PC-9 (cell line): Measurements from ENCODE around the gene PIEZO2. TPM values are rescaled to one million over a fixed set of nuclear protein-coding genes. Genes with fewer than 3 reads are reported as not detected.

Experiments
- BruUV-seq: library from RNA; stranded (reverse); fragments of 400-500 nt; replicated peaks from 2 replicates; lab custom pipeline; 2021; lab: Mats Ljungman, UMichigan
- CTCF ChIA-PET: fragments of 300-600 bp; sonication (Branson Sonifier 250); formaldehyde crosslinking; loops from one replicate; lab custom pipeline; 2022; ENCODE audit warnings: antibody characterized with exemption; lab: Charles Lee
- POLR2A ChIA-PET: fragments of 300-600 bp; sonication (Branson Sonifier 250); formaldehyde crosslinking; loops from one replicate; lab custom pipeline; 2022; ENCODE audit warnings: antibody characterized with exemption; ENCODE audit not compliant: unreplicated experiment; lab: Charles Lee
- DNase-seq, 2 experiments: peaks; one replicate each; pipeline versions ENCODE4 v3.0.0 to v3.0.0-alpha.2; 2015 to 2022; ENCODE audit warnings: mixed read lengths in 1 of 2
- H2AFZ ChIP-seq: fragments of 200-600 bp; sonication (generic); 2 replicates; pipeline ENCODE4 v1.8.1; 2017; ENCODE audit warnings: antibody characterized with exemption
- H3F3A ChIP-seq: fragments of 200-600 bp; sonication (generic); 2 replicates; pipeline ENCODE4 v1.8.1; 2017; ENCODE audit warnings: antibody characterized with exemption, mild to moderate bottlenecking, low read depth; ENCODE audit not compliant: insufficient read depth
- H3K27ac ChIP-seq: fragments of 200-600 bp; sonication (generic); 2 replicates; pipeline ENCODE4 v1.6.1; 2016; ENCODE audit warnings: mixed run types
- H3K27me3 ChIP-seq: fragments of 200-600 bp; sonication (generic); 2 replicates; pipeline ENCODE4 v1.6.1; 2016; ENCODE audit warnings: low read depth, mixed run types; ENCODE audit not compliant: insufficient read depth
- H3K36me3 ChIP-seq: fragments of 200-600 bp; sonication (generic); 2 replicates; pipeline ENCODE4 v1.6.1; 2016; ENCODE audit warnings: low read depth, mixed run types
- H3K4me1 ChIP-seq: fragments of 200-600 bp; sonication (generic); replicated peaks from 2 replicates; pipeline ENCODE4 v1.6.1; 2016; ENCODE audit warnings: mixed run types; ENCODE audit not compliant: insufficient read depth
- H3K4me2 ChIP-seq: fragments of 200-600 bp; sonication (generic); 2 replicates; pipeline ENCODE4 v1.6.1; 2017; ENCODE audit warnings: mixed run types
- H3K4me3 ChIP-seq: fragments of 200-600 bp; sonication (generic); 2 replicates; pipeline ENCODE4 v1.6.1; 2016; ENCODE audit warnings: mixed run types
- H3K79me2 ChIP-seq: fragments of 200-600 bp; sonication (generic); 2 replicates; pipeline ENCODE4 v1.6.1; 2017; ENCODE audit warnings: low read depth, mixed run types
- H3K9me2 ChIP-seq: fragments of 200-600 bp; sonication (generic); 2 replicates; pipeline ENCODE4 v1.8.1; 2017; ENCODE audit warnings: mild to moderate bottlenecking; ENCODE audit not compliant: insufficient read depth
- H3K9me3 ChIP-seq: fragments of 200-600 bp; sonication (generic); 2 replicates; pipeline ENCODE4 v1.8.1; 2016; ENCODE audit warnings: low read depth; ENCODE audit not compliant: insufficient read depth
- H4K20me1 ChIP-seq: fragments of 200-600 bp; sonication (generic); 2 replicates; pipeline ENCODE4 v1.8.1; 2017; ENCODE audit not compliant: insufficient read depth
- CTCF ChIP-seq: fragments of 200-600 bp; sonication (generic); conservative IDR thresholded peaks from 2 replicates; pipeline ENCODE4 v1.6.1; 2017; ENCODE audit warnings: mixed run types, antibody characterized with exemption, mild to moderate bottlenecking, moderate library complexity
- EZH2 ChIP-seq: fragments of 200-600 bp; sonication (generic); IDR thresholded peaks from 2 replicates; pipeline ENCODE4 v1.8.0; 2017; ENCODE audit warnings: antibody characterized with exemption, low read depth
- intact Hi-C: fragments of 100-400 bp; cut with micrococcal nuclease; formaldehyde crosslinking; loops from one replicate; pipeline ENCODE4 v1.10.0; 2022; ENCODE audit not compliant: unreplicated experiment
- total RNA-seq: library from RNA; stranded (reverse); gene quantifications from 2 replicates; pipeline ENCODE4 v1.2.3, GENCODE V29; 2021

Gene PIEZO2
- total RNA-seq, 1 experiment from 2014 or later: not detected

GRCh38 chr18:11108947-11109346, 40.4 kb downstream of the PIEZO2 start:
- Histone ChIP-seq H4K20me1 (no peaks in the 10 kb centered on the region), H3K4me1 (no peaks in the 10 kb centered on the region), H2AFZ (no peak overlapping the region), H3K4me2 (no peak overlapping the region), H3K9me3 (no peaks in the 10 kb centered on the region), H3F3A (no peaks in the 10 kb centered on the region), H3K27ac (no peak overlapping the region), H3K4me3 (no peak overlapping the region), H3K9me2 (no peaks in the 10 kb centered on the region), H3K36me3 (no peaks in the 10 kb centered on the region), H3K27me3 (peaks cover 80% of the 10 kb centered on the region), H3K79me2 (no peaks in the 10 kb centered on the region)
- POLR2A ChIA-PET: interaction anchor here (0.7 kb wide), 1 partner anchor 21 kb away, joined by 3 read pairs; no protein-coding TSS in a partner anchor
- BruUV-seq: no TSS peak
- DNase-seq: no peak
- CTCF ChIA-PET: no interaction called here
- TF ChIP-seq EZH2: no peak
- no peak for TF ChIP-seq CTCF
- intact Hi-C loops: no loop called here

- Histone ChIP-seq H3K79me2 (no peaks in the 10 kb centered on the region), H3K4me2 (no peak overlapping the region), H2AFZ (no peak overlapping the region), H3K9me2 (no peaks in the 10 kb centered on the region), H3K4me1 (no peaks in the 10 kb centered on the region), H4K20me1 (no peaks in the 10 kb centered on the region), H3K4me3 (no peak overlapping the region), H3K36me3 (no peaks in the 10 kb centered on the region), H3K27me3 (peaks cover 65% of the 10 kb centered on the region), H3F3A (no peaks in the 10 kb centered on the region), H3K27ac (no peak overlapping the region), H3K9me3 (no peaks in the 10 kb centered on the region)
- ChIA-PET POLR2A (no interaction called here), CTCF (interaction anchor here (0.7 kb wide), 1 partner anchor 636 kb away, joined by 3 read pairs; no protein-coding TSS in a partner anchor)
- no TSS peak for BruUV-seq
- no peak for DNase-seq
- TF ChIP-seq CTCF (no peak), EZH2 (no peak)
- intact Hi-C loops: no loop called here
Measured at GRCh38 chr18:11106894-11107293, 42.5 kb downstream of the PIEZO2 start.

GRCh38 chr18:11105463-11105862, 43.9 kb downstream of the PIEZO2 start:
- H3K27ac ChIP-seq: no peak overlapping the region
- peaks cover 53% of the 10 kb centered on the region for H3K27me3 ChIP-seq
- no peak for TF ChIP-seq EZH2
- no peak for TF ChIP-seq CTCF
- no peak overlapping the region for H3K4me3 ChIP-seq
- ChIA-PET POLR2A (no interaction called here), CTCF (no interaction called here)
- no peaks in the 10 kb centered on the region for H3K79me2 ChIP-seq
- H3K9me2 ChIP-seq: no peaks in the 10 kb centered on the region
- no peaks in the 10 kb centered on the region for H3K36me3 ChIP-seq
- no peaks in the 10 kb centered on the region for H4K20me1 ChIP-seq
- no peak overlapping the region for H3K4me2 ChIP-seq
- H2AFZ ChIP-seq: no peak overlapping the region
- H3K9me3 ChIP-seq: no peaks in the 10 kb centered on the region
- H3F3A ChIP-seq: no peaks in the 10 kb centered on the region
- no peak for DNase-seq
- H3K4me1 ChIP-seq: no peaks in the 10 kb centered on the region
- no TSS peak for BruUV-seq
- intact Hi-C loops: no loop called here
